Lower lobe of right lung (tissue), 2 donors: ENCODE results near the gene PRDM16. TPM values are rescaled to one million over a fixed set of nuclear protein-coding genes. Genes with fewer than 3 reads are reported as not detected.

Experiments
- ATAC-seq, 2 donors: fragments of 200-7000 bp; cut with Tn5 transposase; one replicate each; pipeline ENCODE4 v1.9.1; 2020 to 2022; ENCODE audit warnings: mild to moderate bottlenecking in 2 of 2, moderate library complexity in 2 of 2
- DNase-seq: peaks from one replicate; pipeline ENCODE4 v3.0.0-alpha.2; 2020
- H3K27ac ChIP-seq: fragments of 200-600 bp; one replicate; pipeline ENCODE4 v1.8.0; 2022
- H3K27me3 ChIP-seq: fragments of 200-600 bp; one replicate; pipeline ENCODE4 v1.8.0; 2022; ENCODE audit warnings: low read depth
- H3K36me3 ChIP-seq: fragments of 200-600 bp; one replicate; pipeline ENCODE4 v1.8.0; 2022; ENCODE audit warnings: mild to moderate bottlenecking
- H3K4me1 ChIP-seq: fragments of 200-600 bp; one replicate; pipeline ENCODE4 v1.8.0; 2022
- H3K4me3 ChIP-seq: fragments of 200-600 bp; one replicate; pipeline ENCODE4 v1.8.0; 2022; ENCODE audit warnings: mild to moderate bottlenecking
- H3K9me3 ChIP-seq: fragments of 200-600 bp; one replicate; pipeline ENCODE4 v1.8.0; 2022
- CTCF ChIP-seq: fragments of 200-600 bp; IDR thresholded peaks from one replicate; pipeline ENCODE4 v1.8.0; 2022; ENCODE audit warnings: antibody characterized with exemption, mild to moderate bottlenecking
- intact Hi-C: fragments of 100-400 bp; cut with DNase I; formaldehyde crosslinking; loops from one replicate; pipeline ENCODE4 v1.11.0; 2022
- total RNA-seq: library from RNA; stranded (reverse); fragmentation: NEBNext Ultra II Directional; extraction: Animal tissue kit (Norgen Biotek cat#: 25700); gene quantifications from one replicate; pipeline ENCODE4 v1.2.1, GENCODE V29; 2021
- donor health status: DM: no; HTN: yes; CAD: no; lungs with severe emphysema.

Gene PRDM16
- total RNA-seq, 1 donor from 2014 or later = 19.2 TPM

DNA sequence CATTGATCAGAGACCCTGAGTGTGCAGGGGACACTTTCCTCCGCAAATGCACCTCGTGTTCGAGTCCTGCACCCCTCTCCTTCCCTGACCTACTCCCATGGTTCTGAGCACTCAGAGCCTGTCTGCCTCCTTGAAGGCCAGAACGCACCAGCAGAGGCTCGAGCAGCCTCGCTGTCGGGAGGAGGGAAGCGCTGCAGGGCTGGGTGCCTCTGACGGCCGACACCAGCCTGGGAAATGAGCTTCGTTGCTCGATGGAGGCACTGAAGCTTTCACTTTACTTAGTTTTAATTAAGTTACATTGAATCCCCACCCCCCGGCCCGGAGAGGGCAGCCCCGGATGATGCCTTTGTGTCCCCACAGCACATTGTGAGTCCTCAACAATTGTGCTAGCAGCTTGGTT lies 229.2 kb downstream of the PRDM16 start:
- H3K4me3 ChIP-seq = no peak overlapping the region
- DNase-seq (no peak), ATAC-seq (no peak)
- no peaks in the 10 kb centered on the region for H3K36me3 ChIP-seq
- no peak overlapping the region for H3K27ac ChIP-seq
- no peaks in the 10 kb centered on the region for H3K27me3 ChIP-seq
- H3K9me3 ChIP-seq = no peaks in the 10 kb centered on the region
- intact Hi-C loops = no loop called here
- no peaks in the 10 kb centered on the region for H3K4me1 ChIP-seq
- TF ChIP-seq CTCF = no peak

GRCh38 chr1:3304246-3304645 lies 235.2 kb downstream of the PRDM16 start:
- intact Hi-C loops = no loop called here
- no peak overlapping the region for H3K4me3 ChIP-seq
- DNase-seq = no peak
- no peaks in the 10 kb centered on the region for H3K36me3 ChIP-seq
- no peaks in the 10 kb centered on the region for H3K9me3 ChIP-seq
- H3K27ac ChIP-seq = no peak overlapping the region
- TF ChIP-seq CTCF = no peak
- H3K27me3 ChIP-seq = no peaks in the 10 kb centered on the region
- no peaks in the 10 kb centered on the region for H3K4me1 ChIP-seq
- ATAC-seq = no peak

GRCh38 chr1:3304692-3305091 lies 235.7 kb downstream of the PRDM16 start:
- ATAC-seq (no peak), DNase-seq (no peak)
- no peaks in the 10 kb centered on the region for H3K9me3 ChIP-seq
- no peaks in the 10 kb centered on the region for H3K36me3 ChIP-seq
- H3K4me1 ChIP-seq = no peaks in the 10 kb centered on the region
- H3K4me3 ChIP-seq = no peak overlapping the region
- no peak overlapping the region for H3K27ac ChIP-seq
- TF ChIP-seq CTCF = no peak
- H3K27me3 ChIP-seq = no peaks in the 10 kb centered on the region
- intact Hi-C loops = no loop called here

DNA sequence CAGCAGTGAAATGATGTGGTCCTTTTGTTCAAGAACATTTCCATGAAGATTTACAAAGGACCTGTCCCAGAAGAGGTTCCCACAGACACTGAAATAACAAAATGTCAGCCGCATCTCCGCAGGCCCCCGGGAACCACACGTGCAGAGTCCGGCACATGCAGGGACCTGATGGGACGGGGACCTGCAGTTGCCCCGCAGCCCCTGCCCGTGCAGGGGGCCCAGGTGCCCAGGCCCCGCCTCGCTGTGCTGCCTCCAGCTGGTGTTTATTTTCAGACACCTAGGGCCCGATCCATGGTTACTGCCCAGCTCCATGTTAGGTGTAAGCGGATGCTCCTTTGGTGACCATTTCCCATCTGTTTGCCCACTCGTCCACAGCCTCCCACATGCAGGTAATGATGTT lies 236.2 kb downstream of the PRDM16 start:
- Histone ChIP-seq H3K27ac (no peak overlapping the region), H3K36me3 (no peaks in the 10 kb centered on the region), H3K27me3 (no peaks in the 10 kb centered on the region), H3K4me1 (no peaks in the 10 kb centered on the region), H3K9me3 (no peaks in the 10 kb centered on the region), H3K4me3 (no peak overlapping the region)
- TF ChIP-seq CTCF = no peak
- DNase-seq (no peak), ATAC-seq (no peak)
- intact Hi-C loops = no loop called here

- ATAC-seq (no peak), DNase-seq (no peak)
- TF ChIP-seq CTCF = no peak
- no peaks in the 10 kb centered on the region for H3K4me1 ChIP-seq
- no peaks in the 10 kb centered on the region for H3K9me3 ChIP-seq
- intact Hi-C loops = no loop called here
- no peaks in the 10 kb centered on the region for H3K27me3 ChIP-seq
- H3K4me3 ChIP-seq = no peak overlapping the region
- no peak overlapping the region for H3K27ac ChIP-seq
- no peaks in the 10 kb centered on the region for H3K36me3 ChIP-seq
These were observed 237.7 kb downstream of the PRDM16 start for GRCh38 chr1:3306583-3307291.
